Neuronal stem cell (in vitro differentiated cells): Measurements from ENCODE around the gene CAMKK1. TPM values are rescaled to one million over a fixed set of nuclear protein-coding genes. Genes with fewer than 3 reads are reported as not detected.

ENCODE experiments used
- DNase-seq: peaks from one replicate; pipeline ENCODE4 v3.0.0-alpha.2; 2013; ENCODE audit warnings: low spot score
- H2AFZ ChIP-seq: one replicate; pipeline ENCODE4 v1.6.1; 2013; ENCODE audit warnings: mild to moderate bottlenecking, low read length, inconsistent platforms
- H2AK5ac ChIP-seq: 2 replicates; pipeline ENCODE4 v1.6.1; 2013; ENCODE audit warnings: low read depth, mild to moderate bottlenecking, inconsistent platforms, low read length, moderate library complexity, mixed read lengths
- H2BK120ac ChIP-seq: 2 replicates; pipeline ENCODE4 v1.6.1; 2013; ENCODE audit warnings: low read depth, mild to moderate bottlenecking, inconsistent platforms, low read length, moderate library complexity, mixed read lengths
- H2BK12ac ChIP-seq: one replicate; pipeline ENCODE4 v1.6.1; 2013; ENCODE audit warnings: low read length, inconsistent platforms
- H2BK15ac ChIP-seq: 2 replicates; pipeline ENCODE4 v1.6.1; 2013; ENCODE audit warnings: mild to moderate bottlenecking, low read length, inconsistent platforms, mixed read lengths
- H2BK5ac ChIP-seq: one replicate; pipeline ENCODE4 v1.6.1; 2013; ENCODE audit warnings: inconsistent platforms, mild to moderate bottlenecking, low read length, moderate library complexity
- H3K14ac ChIP-seq: one replicate; pipeline ENCODE4 v1.6.1; 2013; ENCODE audit warnings: low read length, inconsistent platforms
- H3K18ac ChIP-seq: 2 replicates; pipeline ENCODE4 v1.6.1; 2013; ENCODE audit warnings: low read length, inconsistent platforms
- H3K23ac ChIP-seq: 2 replicates; pipeline ENCODE4 v1.6.1; 2013; ENCODE audit warnings: low read depth, mild to moderate bottlenecking, mixed read lengths, low read length, inconsistent platforms; ENCODE audit not compliant: poor library complexity
- H3K27ac ChIP-seq: replicated peaks from 3 replicates; pipeline ENCODE4 v1.5.1; 2013; ENCODE audit warnings: low read length, inconsistent platforms
- H3K27me3 ChIP-seq, 3 experiments: 2 replicates each; pipeline ENCODE4 v1.6.1; 2013; ENCODE audit warnings: low read length in 3 of 3, mild to moderate bottlenecking in 2 of 3, inconsistent platforms in 1 of 3, low read depth in 1 of 3, mixed read lengths in 1 of 3, moderate library complexity in 1 of 3; ENCODE audit not compliant: control insufficient read depth in 3 of 3, insufficient read depth in 3 of 3
- H3K36me3 ChIP-seq, 2 donors: replicated peaks in 1 of 2; 2 replicates each; pipeline ENCODE4 v1.6.1; 2013; ENCODE audit warnings: low read length in 2 of 2; ENCODE audit not compliant: control insufficient read depth in 2 of 2, insufficient read depth in 2 of 2
- H3K4ac ChIP-seq: 2 replicates; pipeline ENCODE4 v1.6.1; 2013; ENCODE audit warnings: inconsistent platforms, mild to moderate bottlenecking, low read length, moderate library complexity
- H3K4me1 ChIP-seq, 2 donors: 1 replicate in 1 of 2; 2 replicates in 1 of 2; pipeline ENCODE4 v1.6.1; 2013; ENCODE audit warnings: low read length in 2 of 2, low read depth in 1 of 2; ENCODE audit not compliant: control insufficient read depth in 2 of 2, insufficient read depth in 1 of 2
- H3K4me2 ChIP-seq: one replicate; pipeline ENCODE4 v1.6.1; 2013; ENCODE audit warnings: mild to moderate bottlenecking, low read length, inconsistent platforms; ENCODE audit not compliant: insufficient read depth, poor library complexity, severe bottlenecking
- H3K4me3 ChIP-seq, 2 donors: 2 replicates each; pipeline ENCODE4 v1.5.1; 2013; ENCODE audit warnings: low read length in 2 of 2, mild to moderate bottlenecking in 2 of 2, inconsistent platforms in 1 of 2, moderate library complexity in 1 of 2
- H3K79me1 ChIP-seq: one replicate; pipeline ENCODE4 v1.6.1; 2013; ENCODE audit warnings: low read depth, mild to moderate bottlenecking, inconsistent platforms, low read length, moderate library complexity
- H3K9ac ChIP-seq: one replicate; pipeline ENCODE4 v1.6.1; 2013; ENCODE audit warnings: mild to moderate bottlenecking, low read depth, low read length, inconsistent platforms; ENCODE audit not compliant: poor library complexity
- H3K9me3 ChIP-seq, 2 donors: replicated peaks in 1 of 2; 2 replicates each; pipeline versions ENCODE3 to v1.6.1; 2013; ENCODE audit warnings: low read length in 2 of 2, mild to moderate bottlenecking in 2 of 2, inconsistent platforms in 1 of 2, low read depth in 1 of 2, mixed read lengths in 1 of 2, moderate library complexity in 1 of 2; ENCODE audit not compliant: control insufficient read depth in 2 of 2, insufficient read depth in 1 of 2
- H4K8ac ChIP-seq: one replicate; pipeline ENCODE4 v1.6.1; 2013; ENCODE audit warnings: low read depth, mild to moderate bottlenecking, inconsistent platforms, low read length, moderate library complexity
- H4K91ac ChIP-seq: one replicate; pipeline ENCODE4 v1.6.1; 2013; ENCODE audit warnings: low read length, low read depth, mild to moderate bottlenecking, inconsistent platforms; ENCODE audit not compliant: poor library complexity
- WGBS, 2 donors: extraction: QIAGEN DNeasy Blood & Tissue Kit; methylation state at CpG; one replicate each; pipeline ENCODE4 v1.1.7; 2013; ENCODE audit warnings: missing lambda C conversion rate in 2 of 2, mixed read lengths in 1 of 2; ENCODE audit not compliant: insufficient read length in 2 of 2, insufficient replicate concordance in 1 of 2; ENCODE audit errors: extremely low coverage in 2 of 2; 5-methylcytosine and 5-hydroxymethylcytosine counted together
- polyA plus RNA-seq, 2 experiments: library from polyadenylated mRNA; stranded (reverse); fragments of 200-250 nt; gene quantifications; one replicate each; pipeline ENCODE4 v1.2.3, GENCODE V29; 2013

CAMKK1 gene
- 4.8 TPM for polyA plus RNA-seq (2013, experiment 1 of 2)
- 5.0 TPM for polyA plus RNA-seq (2013, experiment 2 of 2)

DNA sequence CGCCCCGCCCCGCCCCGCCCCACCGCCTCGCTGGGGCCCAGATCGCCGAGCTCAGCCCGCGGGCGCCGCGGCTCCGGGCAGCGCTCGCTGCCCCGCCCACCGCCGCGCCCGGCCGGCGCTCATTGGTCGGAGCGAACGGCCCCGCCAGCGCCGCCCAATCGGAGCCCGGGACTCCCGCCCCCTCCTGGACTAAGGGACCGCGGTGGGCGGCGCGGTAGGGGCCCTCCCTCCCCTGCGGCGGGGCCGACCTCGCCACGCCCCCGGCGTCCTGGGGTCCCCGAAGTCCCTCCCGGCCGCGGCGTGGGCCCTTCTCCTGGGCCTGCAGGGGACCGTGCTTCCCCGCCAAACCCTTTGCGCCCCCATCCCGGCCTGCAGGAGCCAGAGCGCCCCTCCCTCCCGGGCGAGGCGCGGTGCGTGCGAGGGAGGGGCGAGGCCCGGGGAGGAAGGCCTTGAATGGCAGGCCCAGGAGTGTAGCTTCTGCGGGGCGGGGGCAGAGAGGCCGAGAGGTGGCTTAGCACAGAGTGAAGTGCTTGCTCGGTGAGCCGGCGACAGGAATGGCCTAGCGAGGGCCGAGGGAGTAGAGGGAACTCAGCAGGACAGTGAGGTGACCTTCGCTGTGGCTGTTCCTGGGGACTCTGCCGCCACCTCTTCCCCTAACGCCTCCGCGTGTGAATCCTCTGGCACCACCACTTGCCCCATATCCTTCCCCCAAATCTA is at the start of gene CAMKK1:
Gene CAMKK1, minus strand, starts transcription at position 51 of the 717 bp plus-strand sequence. CDS start 7,366 bp downstream, outside the sequence.
- peak within 1 kb of the TSS; percentile 92 for H3K9ac ChIP-seq
- peak; percentile 88 for DNase-seq
- H4K8ac ChIP-seq: peak within 1 kb of the TSS; percentile 72
- H2BK120ac ChIP-seq: peak within 1 kb of the TSS; percentile 66
- peak within 1 kb of the TSS; percentile 98 for H3K18ac ChIP-seq
- H3K4ac ChIP-seq: no peak within 1 kb of the TSS
- H2AFZ ChIP-seq: peak within 1 kb of the TSS; percentile 99
- peak within 1 kb of the TSS; percentile 25 for H2AK5ac ChIP-seq
- peak within 1 kb of the TSS; percentile 43 for H2BK5ac ChIP-seq
- peak within 1 kb of the TSS; percentile 82 for H3K23ac ChIP-seq
- peak within 1 kb of the TSS; percentile 49 for H3K14ac ChIP-seq
- peaks cover 0 to 45% (median 3%) of the 10 kb centered on the region in 3 experiments for H3K27me3 ChIP-seq
- H2BK15ac ChIP-seq: peak within 1 kb of the TSS; percentile 99
- peaks cover 16 to 23% of the 10 kb centered on the region in 2 donors for H3K4me1 ChIP-seq
- H3K9me3 ChIP-seq: no peaks in the 10 kb centered on the region
- peak within 1 kb of the TSS; percentile 59 for H3K27ac ChIP-seq
- peak within 1 kb of the TSS; percentile 87 for H2BK12ac ChIP-seq
- no peak within 1 kb of the TSS for H4K91ac ChIP-seq
- H3K4me3 ChIP-seq: peak within 1 kb of the TSS; percentile 60 to 89
- peak within 1 kb of the TSS; percentile 98 for H3K4me2 ChIP-seq
- WGBS, 2 donors: no CpG with 5 or more reads among the region's 75 CpGs
- H3K36me3 ChIP-seq: no peaks in the 10 kb centered on the region
- no peaks in the 10 kb centered on the region for H3K79me1 ChIP-seq

DNA sequence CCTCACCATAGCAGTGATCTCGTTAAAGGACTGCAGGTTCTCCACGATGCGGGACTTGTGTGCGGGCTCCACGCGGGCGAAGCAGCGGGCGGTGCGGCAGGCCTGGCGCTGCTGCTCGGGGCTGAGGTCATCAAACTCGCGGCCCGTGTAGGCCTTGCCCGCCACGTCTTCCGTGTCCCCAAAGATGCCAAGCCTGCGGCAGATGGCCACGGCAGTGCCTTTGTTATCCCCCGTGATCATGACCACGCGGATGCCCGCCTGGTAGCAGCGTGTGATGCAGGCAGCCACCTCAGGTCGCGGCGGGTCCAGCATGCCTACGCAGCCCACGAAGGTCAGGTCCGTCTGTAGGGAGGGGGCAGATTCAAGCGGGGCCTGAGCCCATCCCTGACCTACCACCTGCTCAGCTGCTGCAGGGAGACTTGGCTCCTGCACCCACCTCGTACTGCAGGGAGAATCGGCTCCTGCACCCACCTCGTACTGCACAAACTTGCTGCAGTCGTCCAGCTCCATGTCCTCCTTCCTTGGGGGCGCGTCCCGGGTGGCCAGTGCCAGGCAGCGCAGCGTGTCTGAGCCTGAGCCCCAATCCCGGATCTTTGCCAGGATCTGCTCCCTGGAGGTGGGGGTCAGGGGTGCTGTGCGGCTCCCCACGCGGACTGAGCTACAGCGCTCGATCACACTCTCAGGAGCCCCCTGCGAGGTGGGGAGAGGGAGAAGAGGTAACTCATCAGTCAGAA is 48.3 kb upstream of the CAMKK1 start:
- Histone ChIP-seq H3K9me3 (no peaks in the 10 kb centered on the region), H4K8ac (no peak overlapping the region), H3K79me1 (no peaks in the 10 kb centered on the region), H2BK15ac (no peak overlapping the region), H2BK120ac (no peak overlapping the region), H3K27ac (no peak overlapping the region), H3K4me3 (no peak overlapping the region), H3K18ac (peak overlapping the region; percentile 67), H3K27me3 (peaks cover 0 to 29% (median 5%) of the 10 kb centered on the region in 3 experiments), H2AK5ac (peak overlapping the region; percentile 89), H3K9ac (peak overlapping the region; percentile 15), H2AFZ (no peak overlapping the region), H3K4ac (no peak overlapping the region), H2BK12ac (peak overlapping the region; percentile 94), H3K23ac (peak overlapping the region; percentile 90), H4K91ac (no peak overlapping the region), H3K4me2 (no peak overlapping the region), H3K14ac (no peak overlapping the region), H3K4me1 (peaks cover 0 to 9% of the 10 kb centered on the region in 2 donors), H2BK5ac (no peak overlapping the region), H3K36me3 (no peaks in the 10 kb centered on the region)
- no CpG with 5 or more reads among the region's 48 CpGs for WGBS, 2 donors
- DNase-seq: no peak

DNA sequence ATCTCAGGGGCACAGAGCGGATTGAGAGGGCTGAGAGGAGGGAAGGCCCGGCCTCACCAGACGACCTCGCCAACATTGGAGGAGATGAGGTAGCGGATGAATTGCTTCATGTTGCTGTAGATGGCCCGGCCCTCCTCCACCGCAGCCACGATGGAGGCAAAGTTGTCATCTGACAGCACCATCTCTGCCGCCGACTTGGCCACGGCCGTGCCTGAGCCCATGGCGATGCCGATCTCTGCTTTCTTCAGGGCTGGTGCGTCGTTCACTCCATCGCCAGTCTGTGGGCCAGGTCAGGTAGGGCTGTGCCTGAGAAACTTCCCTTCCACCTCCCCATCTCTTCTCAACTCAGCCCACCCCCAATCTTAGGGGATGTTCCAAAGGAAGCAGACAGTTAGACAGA is 44.5 kb upstream of the CAMKK1 start:
- Histone ChIP-seq H2BK15ac (no peak overlapping the region), H2BK12ac (no peak overlapping the region), H3K4me3 (no peak overlapping the region), H3K23ac (peak overlapping the region; percentile 25), H2BK5ac (peak overlapping the region; percentile 71), H3K4ac (no peak overlapping the region), H3K79me1 (no peaks in the 10 kb centered on the region), H3K9me3 (no peaks in the 10 kb centered on the region), H3K14ac (no peak overlapping the region), H2BK120ac (no peak overlapping the region), H2AFZ (no peak overlapping the region), H3K18ac (no peak overlapping the region), H3K27me3 (peaks cover 0 to 3% (median 0%) of the 10 kb centered on the region in 3 experiments), H4K8ac (no peak overlapping the region), H4K91ac (no peak overlapping the region), H2AK5ac (no peak overlapping the region), H3K27ac (no peak overlapping the region), H3K36me3 (no peaks in the 10 kb centered on the region), H3K4me1 (peaks cover 0 to 2% of the 10 kb centered on the region in 2 donors), H3K9ac (no peak overlapping the region), H3K4me2 (no peak overlapping the region)
- WGBS, 2 donors: no CpG with 5 or more reads among the region's 17 CpGs
- DNase-seq: no peak

DNA sequence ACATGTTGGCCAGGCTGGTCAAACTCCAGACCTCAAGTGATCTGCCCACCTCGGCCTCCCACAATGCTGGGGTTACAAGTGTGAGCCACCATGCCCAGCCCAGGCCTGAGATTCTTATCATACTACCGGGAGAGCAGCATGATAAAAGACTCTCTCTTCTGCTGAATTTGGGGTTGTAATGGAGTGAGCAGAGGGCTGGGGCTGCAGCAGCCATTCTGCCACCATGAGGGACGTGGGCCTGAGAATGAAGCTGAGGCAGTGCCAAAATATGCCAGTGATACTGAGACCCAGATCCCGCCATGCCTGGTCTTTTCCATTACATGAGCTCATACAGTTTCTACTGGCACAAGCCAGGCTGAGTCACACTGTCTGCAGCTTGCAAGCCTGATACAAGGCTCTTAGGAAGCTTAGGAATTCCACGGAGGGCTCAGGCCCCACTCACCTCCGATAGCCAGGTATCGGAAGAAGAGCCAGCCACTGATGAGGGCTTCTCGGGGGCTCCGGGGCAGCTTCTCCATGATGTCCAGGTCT is 43.0 kb upstream of the CAMKK1 start:
- Histone ChIP-seq H3K79me1 (no peaks in the 10 kb centered on the region), H3K18ac (no peak overlapping the region), H4K8ac (no peak overlapping the region), H2AK5ac (peak overlapping the region; percentile 61), H3K9ac (no peak overlapping the region), H2BK120ac (no peak overlapping the region), H3K4ac (no peak overlapping the region), H2BK5ac (peak overlapping the region; percentile 71), H3K4me1 (peaks cover 0 to 2% of the 10 kb centered on the region in 2 donors), H2AFZ (no peak overlapping the region), H3K27ac (no peak overlapping the region), H3K27me3 (no peaks in the 10 kb centered on the region), H3K14ac (no peak overlapping the region), H3K4me2 (no peak overlapping the region), H3K9me3 (peaks cover 0 to 1% of the 10 kb centered on the region in 2 donors), H4K91ac (no peak overlapping the region), H3K36me3 (no peaks in the 10 kb centered on the region), H2BK12ac (no peak overlapping the region), H3K23ac (no peak overlapping the region), H3K4me3 (no peak overlapping the region), H2BK15ac (peak overlapping the region; percentile 33)
- no CpG with 5 or more reads among the region's 9 CpGs for WGBS, 2 donors
- no peak for DNase-seq
